HEK293 (cell line): ENCODE data around the gene CCSER1.

ENCODE experiments used
- CTCF ChIA-PET: fragments of 350-600 bp; formaldehyde crosslinking; extraction: SDS; loops from one replicate; lab custom pipeline; 2021; ENCODE audit warnings: antibody characterized with exemption; lab: Yijun Ruan, JAX
- POLR2A ChIA-PET: fragments of 300-600 bp; formaldehyde crosslinking; extraction: SDS; loops from one replicate; lab custom pipeline; 2020; ENCODE audit warnings: antibody characterized with exemption, inconsistent platforms; lab: Yijun Ruan, JAX
- H3K27ac ChIP-seq: fragments of 200-500 bp; sonication (Bioruptor generic); 2 replicates; pipeline ENCODE4 v1.5.1; 2014; ENCODE audit warnings: low read depth, low read length, control low read depth, inconsistent platforms; ENCODE audit errors: extremely low read depth
- H3K36me3 ChIP-seq, 2 experiments: fragments of 200-500 bp in 1 of 2; sonication (Bioruptor generic) in 1 of 2; 1 replicate in 1 of 2; 2 replicates in 1 of 2; pipeline ENCODE4 v1.5.1; 2014 to 2017; ENCODE audit warnings: inconsistent platforms in 2 of 2, low read length in 2 of 2; ENCODE audit not compliant: control insufficient read depth in 2 of 2, insufficient read depth in 1 of 2
- H3K4me1 ChIP-seq: fragments of 200-500 bp; sonication (Bioruptor generic); 2 replicates; pipeline ENCODE4 v1.5.1; 2014; ENCODE audit warnings: mild to moderate bottlenecking, low read length, inconsistent platforms; ENCODE audit not compliant: control insufficient read depth, insufficient read depth
- H3K4me3 ChIP-seq: 2 replicates; pipeline ENCODE4 v1.5.1; 2011; ENCODE audit warnings: low read depth, mild to moderate bottlenecking, control low read depth, low read length, moderate library complexity
- H3K9me3 ChIP-seq: fragments of 200-500 bp; sonication (Bioruptor generic); 2 replicates; pipeline ENCODE4 v1.5.1; 2014; ENCODE audit warnings: low read depth, low read length, inconsistent platforms; ENCODE audit not compliant: control insufficient read depth, insufficient read depth
- AEBP2 ChIP-seq: fragments of 450-650 bp; formaldehyde crosslinking; IDR thresholded peaks from 2 replicates; pipeline ENCODE4 v1.5.1; 2016; ENCODE audit warnings: missing biosample characterization, missing genetic modification characterization, borderline replicate concordance
- HOXC10 ChIP-seq: sonication (generic); formaldehyde crosslinking; IDR thresholded peaks from 2 replicates; pipeline ENCODE4 v1.8.1; 2023; ENCODE audit warnings: mild to moderate bottlenecking, missing genetic modification reagents
- INSM2 ChIP-seq: fragments of 450-650 bp; formaldehyde crosslinking; IDR thresholded peaks from 2 replicates; pipeline ENCODE4 v1.5.1; 2016; ENCODE audit warnings: missing biosample characterization, missing genetic modification characterization
- MEIS1 ChIP-seq: sonication (generic); formaldehyde crosslinking; IDR thresholded peaks from 2 replicates; pipeline ENCODE4 v1.8.1; 2022; ENCODE audit warnings: missing genetic modification reagents, mild to moderate bottlenecking, borderline replicate concordance
- PATZ1 ChIP-seq: fragments of 450-650 bp; formaldehyde crosslinking; IDR thresholded peaks from 2 replicates; pipeline ENCODE4 v1.5.1; 2016; ENCODE audit warnings: missing biosample characterization, missing genetic modification characterization
- REST ChIP-seq: fragments of 450-650 bp; formaldehyde crosslinking; IDR thresholded peaks from 2 replicates; pipeline ENCODE4 v1.5.1; 2016; ENCODE audit warnings: missing biosample characterization, missing genetic modification characterization
- ZBTB48 ChIP-seq: fragments of 450-650 bp; formaldehyde crosslinking; IDR thresholded peaks from 2 replicates; pipeline ENCODE4 v1.5.1; 2016; ENCODE audit warnings: missing biosample characterization, missing genetic modification characterization
- ZFHX2 ChIP-seq: fragments of 450-650 bp; formaldehyde crosslinking; conservative IDR thresholded peaks from 2 replicates; pipeline ENCODE4 v1.5.1; 2016; ENCODE audit warnings: missing biosample characterization, missing genetic modification characterization
- ZFP69B ChIP-seq: fragments of 450-650 bp; formaldehyde crosslinking; IDR thresholded peaks from 2 replicates; pipeline ENCODE4 v1.5.1; 2016; ENCODE audit warnings: missing biosample characterization, missing genetic modification characterization
- ZNF10 ChIP-seq: fragments of 450-650 bp; formaldehyde crosslinking; IDR thresholded peaks from 2 replicates; pipeline ENCODE4 v1.5.1; 2017; ENCODE audit warnings: missing biosample characterization, missing genetic modification characterization
- ZNF155 ChIP-seq: fragments of 450-650 bp; formaldehyde crosslinking; IDR thresholded peaks from 2 replicates; pipeline ENCODE4 v1.5.1; 2016; ENCODE audit warnings: missing biosample characterization, missing genetic modification characterization
- ZNF184 ChIP-seq: fragments of 450-650 bp; IDR thresholded peaks from 2 replicates; pipeline ENCODE4 v1.5.1; 2018; ENCODE audit warnings: missing biosample characterization, mild to moderate bottlenecking, missing genetic modification characterization
- ZNF202 ChIP-seq: fragments of 450-650 bp; formaldehyde crosslinking; IDR thresholded peaks from 2 replicates; pipeline ENCODE4 v1.5.1; 2016; ENCODE audit warnings: missing biosample characterization, missing genetic modification characterization, borderline replicate concordance
- ZNF214 ChIP-seq: fragments of 450-650 bp; formaldehyde crosslinking; IDR thresholded peaks from 2 replicates; pipeline ENCODE4 v1.5.1; 2017; ENCODE audit warnings: missing biosample characterization, mild to moderate bottlenecking, missing genetic modification characterization, borderline replicate concordance
- ZNF398 ChIP-seq: fragments of 450-650 bp; formaldehyde crosslinking; IDR thresholded peaks from 2 replicates; pipeline ENCODE4 v1.5.1; 2017; ENCODE audit warnings: missing biosample characterization, missing genetic modification characterization
- ZNF426 ChIP-seq: fragments of 450-650 bp; formaldehyde crosslinking; IDR thresholded peaks from 2 replicates; pipeline ENCODE4 v1.5.1; 2017; ENCODE audit warnings: missing biosample characterization, missing genetic modification characterization, mild to moderate bottlenecking, inconsistent platforms, moderate library complexity
- ZNF521 ChIP-seq: fragments of 450-650 bp; formaldehyde crosslinking; IDR thresholded peaks from 2 replicates; pipeline ENCODE4 v1.5.1; 2017; ENCODE audit warnings: missing biosample characterization, mild to moderate bottlenecking, missing genetic modification characterization
- ZNF596 ChIP-seq: fragments of 450-650 bp; IDR thresholded peaks from 2 replicates; pipeline ENCODE4 v1.5.0; 2018; ENCODE audit warnings: missing biosample characterization, mild to moderate bottlenecking, missing genetic modification characterization, moderate library complexity
- ZNF639 ChIP-seq: fragments of 450-650 bp; formaldehyde crosslinking; IDR thresholded peaks from 2 replicates; pipeline ENCODE4 v1.5.1; 2016; ENCODE audit warnings: missing biosample characterization, missing genetic modification characterization
- ZNF645 ChIP-seq: fragments of 450-650 bp; formaldehyde crosslinking; IDR thresholded peaks from 2 replicates; pipeline ENCODE4; 2016; ENCODE audit warnings: missing biosample characterization, missing genetic modification characterization
- ZNF785 ChIP-seq: fragments of 450-650 bp; formaldehyde crosslinking; IDR thresholded peaks from 2 replicates; pipeline ENCODE4 v1.5.1; 2016; ENCODE audit warnings: missing biosample characterization, missing genetic modification characterization

CCSER1 gene

GRCh38 chr4:91362125-91362524 lies 1234.9 kb downstream of the CCSER1 start (continued):
- TF ChIP-seq ZFP69B (tag by site-specific recombination) (no peak), INSM2 (tag by site-specific recombination) (no peak), ZFHX2 (no peak), MEIS1 (CRISPR knock-in tag) (no peak), ZNF155 (tag by site-specific recombination) (no peak), AEBP2 (no peak)

- POLR2A ChIA-PET, result no interaction called here
- Histone ChIP-seq H3K9me3 (no peaks in the 10 kb centered on the region), H3K36me3 (no peaks in the 10 kb centered on the region), H3K4me3 (no peak overlapping the region), H3K4me1 (no peaks in the 10 kb centered on the region), H3K27ac (no peak overlapping the region)
- CTCF ChIA-PET, result no interaction called here
- TF ChIP-seq ZNF202 (no peak), HOXC10 (no peak), PATZ1 (tag by site-specific recombination) (no peak)
Observed at GRCh38 chr4:91366554-91366953, 1239.4 kb downstream of the CCSER1 start.

GRCh38 chr4:91369116-91369515 lies 1241.9 kb downstream of the CCSER1 start:
- CTCF ChIA-PET, result no interaction called here
- TF ChIP-seq REST (tag by site-specific recombination), result no peak
- no peak for TF ChIP-seq ZBTB48 (tag by site-specific recombination)
- TF ChIP-seq ZNF596 (tag by site-specific recombination), result no peak
- no peak for TF ChIP-seq ZNF184 (tag by site-specific recombination)
- TF ChIP-seq ZNF10 (tag by site-specific recombination), result no peak
- no peak for TF ChIP-seq ZNF214 (tag by site-specific recombination)
- TF ChIP-seq ZNF521 (tag by site-specific recombination), result no peak
- TF ChIP-seq ZNF645 (tag by site-specific recombination), result no peak
- no peak for TF ChIP-seq ZNF639 (tag by site-specific recombination)
- no peak for TF ChIP-seq ZNF426 (tag by site-specific recombination)
- TF ChIP-seq ZNF398, result no peak
- TF ChIP-seq ZNF785, result no peak

More at GRCh38 chr4:91369116-91369515, 1241.9 kb downstream of the CCSER1 start:
- H3K9me3 ChIP-seq, result no peaks in the 10 kb centered on the region
- POLR2A ChIA-PET, result no interaction called here
- no peak overlapping the region for H3K27ac ChIP-seq
- H3K36me3 ChIP-seq, result no peaks in the 10 kb centered on the region
- no peak overlapping the region for H3K4me3 ChIP-seq
- no peaks in the 10 kb centered on the region for H3K4me1 ChIP-seq
